ENCODE measurements around the gene BMPR1A. TPM values are rescaled to one million over a fixed set of nuclear protein-coding genes. Genes with fewer than 3 reads are reported as not detected.

Gene BMPR1A
- total RNA-seq, 1 experiment from 2014 or later, result 94.3 TPM

DNA sequence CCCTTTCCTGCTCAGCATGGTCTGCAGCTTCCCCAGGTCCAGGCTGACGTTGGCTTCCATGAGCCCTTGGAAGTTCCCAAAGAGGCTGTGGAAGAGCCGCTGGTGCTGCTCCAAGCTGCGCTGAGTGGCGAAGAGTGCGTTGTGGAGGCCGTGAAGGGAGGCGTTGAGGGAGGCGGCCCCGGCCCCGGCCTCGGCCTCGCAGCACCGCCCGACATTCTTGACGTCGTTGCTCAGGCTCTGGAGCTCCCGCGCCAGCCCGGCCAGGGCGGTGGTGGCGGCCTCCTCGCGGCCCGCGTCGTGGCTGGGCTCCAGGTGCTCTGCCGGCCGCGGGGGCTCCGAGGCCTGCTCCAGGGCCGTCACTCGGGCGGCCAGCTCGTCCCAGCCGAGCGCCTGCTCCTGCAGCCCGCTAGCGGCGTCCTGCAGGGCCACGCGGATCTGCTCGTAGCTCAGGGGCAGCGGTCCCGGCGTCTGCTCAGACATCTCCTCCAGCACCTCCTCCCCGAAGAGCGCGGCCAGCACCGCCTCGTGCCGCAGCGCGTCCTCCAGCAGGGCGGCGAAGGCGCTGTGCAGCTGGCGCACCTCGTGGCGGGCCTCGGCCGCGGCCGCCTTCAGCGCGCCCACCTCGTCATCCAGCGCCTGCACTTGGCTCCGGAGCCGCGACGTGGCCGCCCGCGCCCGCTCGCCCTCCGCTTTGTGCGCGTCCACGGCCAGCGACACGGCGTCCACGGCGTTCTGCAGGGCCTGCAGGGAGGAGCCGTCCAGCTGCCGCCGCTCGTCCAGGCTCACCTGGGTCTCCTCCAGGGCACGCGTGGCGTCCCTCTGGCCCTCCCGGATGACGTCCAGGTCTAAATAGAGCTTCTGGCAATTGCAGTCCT lies 186.3 kb downstream of the BMPR1A start:
- ATAC-seq, result no peak
- intact Hi-C loops (cut with micrococcal nuclease; ENCODE audit: unreplicated experiment) (no loop called here), in situ Hi-C loops (cut with HindIII; ENCODE audit: low pct_unique_long_range_greater_than_20kb, low sequenced_read_pairs) (no loop called here)
- POLR2A ChIA-PET, result no interaction called here
- DNase-seq (ENCODE audit: low read depth, low spot score), result no peak
- no peak for TF ChIP-seq POLR2AphosphoS5 (IDR thresholded peaks at IDR 0.05; ENCODE audit: low read depth, low read length)
- TF ChIP-seq, protein P1, sequence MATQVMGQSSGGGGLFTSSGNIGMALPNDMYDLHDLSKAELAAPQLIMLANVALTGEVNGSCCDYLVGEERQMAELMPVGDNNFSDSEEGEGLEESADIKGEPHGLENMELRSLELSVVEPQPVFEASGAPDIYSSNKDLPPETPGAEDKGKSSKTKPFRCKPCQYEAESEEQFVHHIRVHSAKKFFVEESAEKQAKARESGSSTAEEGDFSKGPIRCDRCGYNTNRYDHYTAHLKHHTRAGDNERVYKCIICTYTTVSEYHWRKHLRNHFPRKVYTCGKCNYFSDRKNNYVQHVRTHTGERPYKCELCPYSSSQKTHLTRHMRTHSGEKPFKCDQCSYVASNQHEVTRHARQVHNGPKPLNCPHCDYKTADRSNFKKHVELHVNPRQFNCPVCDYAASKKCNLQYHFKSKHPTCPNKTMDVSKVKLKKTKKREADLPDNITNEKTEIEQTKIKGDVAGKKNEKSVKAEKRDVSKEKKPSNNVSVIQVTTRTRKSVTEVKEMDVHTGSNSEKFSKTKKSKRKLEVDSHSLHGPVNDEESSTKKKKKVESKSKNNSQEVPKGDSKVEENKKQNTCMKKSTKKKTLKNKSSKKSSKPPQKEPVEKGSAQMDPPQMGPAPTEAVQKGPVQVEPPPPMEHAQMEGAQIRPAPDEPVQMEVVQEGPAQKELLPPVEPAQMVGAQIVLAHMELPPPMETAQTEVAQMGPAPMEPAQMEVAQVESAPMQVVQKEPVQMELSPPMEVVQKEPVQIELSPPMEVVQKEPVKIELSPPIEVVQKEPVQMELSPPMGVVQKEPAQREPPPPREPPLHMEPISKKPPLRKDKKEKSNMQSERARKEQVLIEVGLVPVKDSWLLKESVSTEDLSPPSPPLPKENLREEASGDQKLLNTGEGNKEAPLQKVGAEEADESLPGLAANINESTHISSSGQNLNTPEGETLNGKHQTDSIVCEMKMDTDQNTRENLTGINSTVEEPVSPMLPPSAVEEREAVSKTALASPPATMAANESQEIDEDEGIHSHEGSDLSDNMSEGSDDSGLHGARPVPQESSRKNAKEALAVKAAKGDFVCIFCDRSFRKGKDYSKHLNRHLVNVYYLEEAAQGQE (IDR thresholded peaks at IDR 0.05; ENCODE audit: insufficient read depth in 1 of 2, low read depth in 2 of 2, low read length in 1 of 2), result no peak
- TF ChIP-seq TCF7L2 (IDR thresholded peaks at IDR 0.05; ENCODE audit: low read depth, low read length), result no peak
- TF ChIP-seq, protein P2, sequence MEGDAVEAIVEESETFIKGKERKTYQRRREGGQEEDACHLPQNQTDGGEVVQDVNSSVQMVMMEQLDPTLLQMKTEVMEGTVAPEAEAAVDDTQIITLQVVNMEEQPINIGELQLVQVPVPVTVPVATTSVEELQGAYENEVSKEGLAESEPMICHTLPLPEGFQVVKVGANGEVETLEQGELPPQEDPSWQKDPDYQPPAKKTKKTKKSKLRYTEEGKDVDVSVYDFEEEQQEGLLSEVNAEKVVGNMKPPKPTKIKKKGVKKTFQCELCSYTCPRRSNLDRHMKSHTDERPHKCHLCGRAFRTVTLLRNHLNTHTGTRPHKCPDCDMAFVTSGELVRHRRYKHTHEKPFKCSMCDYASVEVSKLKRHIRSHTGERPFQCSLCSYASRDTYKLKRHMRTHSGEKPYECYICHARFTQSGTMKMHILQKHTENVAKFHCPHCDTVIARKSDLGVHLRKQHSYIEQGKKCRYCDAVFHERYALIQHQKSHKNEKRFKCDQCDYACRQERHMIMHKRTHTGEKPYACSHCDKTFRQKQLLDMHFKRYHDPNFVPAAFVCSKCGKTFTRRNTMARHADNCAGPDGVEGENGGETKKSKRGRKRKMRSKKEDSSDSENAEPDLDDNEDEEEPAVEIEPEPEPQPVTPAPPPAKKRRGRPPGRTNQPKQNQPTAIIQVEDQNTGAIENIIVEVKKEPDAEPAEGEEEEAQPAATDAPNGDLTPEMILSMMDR (IDR thresholded peaks at IDR 0.05), result no peak
- TF ChIP-seq SIN3A (IDR thresholded peaks at IDR 0.05; ENCODE audit: borderline replicate concordance, insufficient read depth, low read depth, low read length), result no peak
- H3K36me3 ChIP-seq (ENCODE audit: control insufficient read depth, insufficient read depth, low read length), result no peaks in the 10 kb centered on the region
- no peaks in the 10 kb centered on the region for H3K9me3 ChIP-seq (ENCODE audit: control insufficient read depth, insufficient read depth, low read depth, low read length)
- CTCF ChIA-PET, result interaction anchor here (0.7 to 2.8 kb wide), 3 partner anchors 18 to 106 kb away, joined by 4 to 13 read pairs (median 7); partner anchors contain the start of gene ADIRF
- no peak overlapping the region for H3K27ac ChIP-seq (ENCODE audit: low read length)
- no TSS peak for BruUV-seq (replicated peaks)
- no peaks in the 10 kb centered on the region for H3K4me1 ChIP-seq (ENCODE audit: control insufficient read depth, insufficient read depth, low read length)
- H3K4me3 ChIP-seq (ENCODE audit: low read depth in 2 of 2, low read length in 2 of 2), result no peak overlapping the region
- no peaks in the 10 kb centered on the region for H3K27me3 ChIP-seq (ENCODE audit: control insufficient read depth, insufficient read depth, low read length)

DNA sequence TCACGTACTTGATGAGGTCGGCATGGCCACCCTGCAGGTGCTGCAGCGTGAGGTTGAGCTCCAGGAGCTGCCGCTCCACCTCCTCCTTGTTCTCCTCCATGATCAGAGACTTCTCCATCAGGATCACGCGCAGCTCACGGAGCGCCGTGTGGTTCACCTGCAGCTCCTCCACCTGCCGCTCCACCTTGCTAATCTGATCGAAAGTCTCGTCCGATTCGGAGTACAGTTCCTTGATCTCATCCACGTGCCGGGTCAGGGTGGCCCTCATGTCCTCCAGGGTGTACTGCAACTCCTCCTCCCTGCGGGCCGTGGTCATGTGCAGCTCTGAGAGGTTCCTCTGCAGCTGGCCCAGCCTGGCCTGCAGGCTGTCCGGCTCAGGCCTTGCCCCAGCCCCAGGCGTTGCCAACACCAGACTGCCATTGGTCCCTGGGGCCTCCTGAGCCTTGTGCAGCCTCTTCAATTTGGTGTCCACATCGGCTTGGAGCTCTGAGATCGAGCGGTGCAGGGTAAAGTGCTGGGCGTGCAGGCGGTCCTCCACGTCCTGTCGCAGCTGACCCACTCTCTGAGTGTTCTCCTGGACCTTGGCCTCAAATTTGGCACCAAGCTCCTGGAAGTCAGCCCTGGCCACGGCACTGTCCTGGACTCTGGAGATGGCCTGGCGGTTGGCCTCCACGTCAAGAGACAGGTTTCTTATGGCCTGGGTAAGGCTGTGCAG lies 187.1 kb downstream of the BMPR1A start:
- intact Hi-C loops (cut with micrococcal nuclease; ENCODE audit: unreplicated experiment) (no loop called here), in situ Hi-C loops (cut with HindIII; ENCODE audit: low pct_unique_long_range_greater_than_20kb, low sequenced_read_pairs) (no loop called here)
- BruUV-seq (replicated peaks), result no TSS peak
- TF ChIP-seq, protein P2 (IDR thresholded peaks at IDR 0.05), result no peak
- TF ChIP-seq, protein P1 (IDR thresholded peaks at IDR 0.05; ENCODE audit: insufficient read depth in 1 of 2, low read depth in 2 of 2, low read length in 1 of 2), result no peak
- TF ChIP-seq SIN3A (IDR thresholded peaks at IDR 0.05; ENCODE audit: borderline replicate concordance, insufficient read depth, low read depth, low read length) (no peak), TCF7L2 (IDR thresholded peaks at IDR 0.05; ENCODE audit: low read depth, low read length) (no peak), POLR2AphosphoS5 (IDR thresholded peaks at IDR 0.05; ENCODE audit: low read depth, low read length) (no peak)
- Histone ChIP-seq H3K36me3 (ENCODE audit: control insufficient read depth, insufficient read depth, low read length) (no peaks in the 10 kb centered on the region), H3K9me3 (ENCODE audit: control insufficient read depth, insufficient read depth, low read depth, low read length) (no peaks in the 10 kb centered on the region), H3K4me1 (ENCODE audit: control insufficient read depth, insufficient read depth, low read length) (no peaks in the 10 kb centered on the region), H3K27ac (ENCODE audit: low read length) (no peak overlapping the region), H3K4me3 (ENCODE audit: low read depth in 2 of 2, low read length in 2 of 2) (no peak overlapping the region), H3K27me3 (ENCODE audit: control insufficient read depth, insufficient read depth, low read length) (no peaks in the 10 kb centered on the region)
- DNase-seq (ENCODE audit: low read depth, low spot score), result no peak
- no peak for ATAC-seq
- ChIA-PET CTCF (interaction anchor here (2.0 kb wide), 1 partner anchor 17 kb away, joined by 7 read pairs; no protein-coding TSS in a partner anchor), POLR2A (no interaction called here)

All from Panc1 (cell line).